Neural progenitor cell (in vitro differentiated cells): Measurements from ENCODE around the gene S1PR4. TPM values are rescaled to one million over a fixed set of nuclear protein-coding genes. Genes with fewer than 3 reads are reported as not detected.

Source experiments
- DNase-seq: peaks from one replicate; pipeline ENCODE4 v3.0.0-alpha.2; 2016; ENCODE audit warnings: low spot score
- H2AFZ ChIP-seq: fragments of 200-600 bp; sonication (generic); replicated peaks from 2 replicates; pipeline ENCODE4 v1.6.1; 2016; ENCODE audit warnings: antibody characterized with exemption
- H3F3A ChIP-seq: fragments of 200-600 bp; sonication (generic); 2 replicates; pipeline ENCODE4 v1.6.1; 2016; ENCODE audit warnings: antibody characterized with exemption, low read depth
- H3K27ac ChIP-seq: fragments of 200-600 bp; sonication (generic); 2 replicates; pipeline ENCODE4 v1.5.1; 2016; ENCODE audit warnings: mild to moderate bottlenecking
- H3K27me3 ChIP-seq: fragments of 200-600 bp; sonication (generic); 2 replicates; pipeline ENCODE4 v1.6.1; 2016; ENCODE audit warnings: mild to moderate bottlenecking, moderate library complexity
- H3K36me3 ChIP-seq: fragments of 200-600 bp; sonication (generic); 2 replicates; pipeline ENCODE4 v1.5.1; 2016
- H3K4me1 ChIP-seq: fragments of 200-600 bp; sonication (generic); 2 replicates; pipeline ENCODE4 v1.6.1; 2016; ENCODE audit warnings: mixed run types
- H3K4me2 ChIP-seq: fragments of 200-600 bp; sonication (generic); 2 replicates; pipeline ENCODE4 v1.6.1; 2016
- H3K4me3 ChIP-seq: fragments of 200-600 bp; sonication (generic); 2 replicates; pipeline ENCODE4 v1.5.1; 2016
- H3K79me2 ChIP-seq: fragments of 200-600 bp; sonication (generic); 2 replicates; pipeline ENCODE4 v1.6.1; 2016; ENCODE audit warnings: low read depth
- H3K9ac ChIP-seq: fragments of 200-600 bp; sonication (generic); 2 replicates; pipeline ENCODE4 v1.6.1; 2016
- H3K9me3 ChIP-seq: fragments of 200-600 bp; sonication (generic); 2 replicates; pipeline ENCODE4 v1.5.1; 2016; ENCODE audit warnings: low read depth
- H4K20me1 ChIP-seq: fragments of 200-600 bp; sonication (generic); 2 replicates; pipeline ENCODE4 v1.6.1; 2016; ENCODE audit warnings: low read depth
- H3K27ac Mint-ChIP-seq: 3 replicates; pipeline ENCODE4 v1.8.0; 2021; ENCODE audit warnings: mixed read lengths
- H3K27me3 Mint-ChIP-seq: 2 replicates; pipeline ENCODE4 v1.8.0; 2022; ENCODE audit warnings: low read depth, mild to moderate bottlenecking, inconsistent platforms, moderate library complexity, mixed read lengths; ENCODE audit not compliant: insufficient read depth
- H3K36me3 Mint-ChIP-seq: 3 replicates; pipeline ENCODE4 v1.8.0; 2021; ENCODE audit warnings: mixed read lengths
- H3K4me1 Mint-ChIP-seq: 3 replicates; pipeline ENCODE4 v1.8.0; 2021; ENCODE audit warnings: mixed read lengths
- H3K4me3 Mint-ChIP-seq: 3 replicates; pipeline ENCODE4 v1.8.0; 2021; ENCODE audit warnings: mild to moderate bottlenecking, moderate library complexity, mixed read lengths
- H3K9me3 Mint-ChIP-seq: 3 replicates; pipeline ENCODE4 v1.8.0; 2020; ENCODE audit warnings: mixed read lengths
- EZH2 ChIP-seq: fragments of 200-600 bp; sonication (generic); IDR thresholded peaks from 2 replicates; pipeline ENCODE4 v1.6.1; 2017; ENCODE audit warnings: antibody characterized with exemption, mild to moderate bottlenecking, moderate library complexity
- EZH2phosphoT487 ChIP-seq: fragments of 200-600 bp; sonication (generic); IDR thresholded peaks from 2 replicates; pipeline ENCODE4 v1.6.1; 2017; ENCODE audit warnings: antibody characterized with exemption
- total RNA-seq: library from RNA; depleted of rRNA; stranded (reverse); fragments of >200 nt; gene quantifications from 2 replicates; pipeline ENCODE4 v1.2.3, GENCODE V29; 2015; ENCODE audit warnings: low replicate concordance
- TF ChIP-seq, protein P1 (sequence below): fragments of 200-600 bp; sonication (generic); IDR thresholded peaks from 2 replicates; pipeline ENCODE4 v1.5.1; 2017; ENCODE audit warnings: antibody characterized with exemption, mild to moderate bottlenecking

The S1PR4 gene
- total RNA-seq, 1 donor from 2014 or later = not detected

DNA sequence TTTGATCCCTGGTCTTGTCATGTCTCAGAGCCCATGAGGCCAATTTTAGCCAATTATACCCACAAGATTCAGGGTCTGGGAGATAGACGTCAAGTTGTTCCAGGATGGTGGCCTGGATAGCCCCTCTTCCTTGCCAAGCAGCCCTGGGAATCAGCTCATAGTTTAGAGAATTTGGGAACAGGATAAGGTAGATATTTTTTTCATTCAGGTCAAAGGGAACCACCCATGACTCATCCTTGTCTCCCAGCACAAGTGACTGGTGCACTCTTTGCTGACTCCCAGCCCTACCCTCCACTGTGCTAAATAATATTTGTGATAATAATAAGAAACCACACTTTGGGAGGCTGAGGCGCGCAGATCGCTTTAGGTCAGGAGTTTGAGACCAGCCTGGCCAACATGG is 17.1 kb upstream of the S1PR4 start:
- H3F3A ChIP-seq = no peaks in the 10 kb centered on the region
- H4K20me1 ChIP-seq = no peaks in the 10 kb centered on the region
- H3K36me3 Mint-ChIP-seq = no peaks in the 10 kb centered on the region
- no peak overlapping the region for H3K4me2 ChIP-seq
- H3K27me3 ChIP-seq = peaks cover 15% of the 10 kb centered on the region
- H3K4me3 ChIP-seq = no peak overlapping the region
- H3K4me1 Mint-ChIP-seq = no peaks in the 10 kb centered on the region
- no peak overlapping the region for H3K27ac ChIP-seq
- no peak overlapping the region for H3K4me3 Mint-ChIP-seq
- H3K9me3 Mint-ChIP-seq = no peaks in the 10 kb centered on the region
- no peaks in the 10 kb centered on the region for H3K4me1 ChIP-seq
- H3K27ac Mint-ChIP-seq = no peak overlapping the region
- no peak overlapping the region for H3K9ac ChIP-seq
- no peaks in the 10 kb centered on the region for H3K9me3 ChIP-seq
- H2AFZ ChIP-seq = no peak overlapping the region
- TF ChIP-seq EZH2 (no peak), EZH2phosphoT487 (no peak)
- TF ChIP-seq, protein P1, sequence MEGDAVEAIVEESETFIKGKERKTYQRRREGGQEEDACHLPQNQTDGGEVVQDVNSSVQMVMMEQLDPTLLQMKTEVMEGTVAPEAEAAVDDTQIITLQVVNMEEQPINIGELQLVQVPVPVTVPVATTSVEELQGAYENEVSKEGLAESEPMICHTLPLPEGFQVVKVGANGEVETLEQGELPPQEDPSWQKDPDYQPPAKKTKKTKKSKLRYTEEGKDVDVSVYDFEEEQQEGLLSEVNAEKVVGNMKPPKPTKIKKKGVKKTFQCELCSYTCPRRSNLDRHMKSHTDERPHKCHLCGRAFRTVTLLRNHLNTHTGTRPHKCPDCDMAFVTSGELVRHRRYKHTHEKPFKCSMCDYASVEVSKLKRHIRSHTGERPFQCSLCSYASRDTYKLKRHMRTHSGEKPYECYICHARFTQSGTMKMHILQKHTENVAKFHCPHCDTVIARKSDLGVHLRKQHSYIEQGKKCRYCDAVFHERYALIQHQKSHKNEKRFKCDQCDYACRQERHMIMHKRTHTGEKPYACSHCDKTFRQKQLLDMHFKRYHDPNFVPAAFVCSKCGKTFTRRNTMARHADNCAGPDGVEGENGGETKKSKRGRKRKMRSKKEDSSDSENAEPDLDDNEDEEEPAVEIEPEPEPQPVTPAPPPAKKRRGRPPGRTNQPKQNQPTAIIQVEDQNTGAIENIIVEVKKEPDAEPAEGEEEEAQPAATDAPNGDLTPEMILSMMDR = no peak
- no peaks in the 10 kb centered on the region for H3K79me2 ChIP-seq
- no peaks in the 10 kb centered on the region for H3K36me3 ChIP-seq
- no peak for DNase-seq
- peaks cover 11% of the 10 kb centered on the region for H3K27me3 Mint-ChIP-seq

DNA sequence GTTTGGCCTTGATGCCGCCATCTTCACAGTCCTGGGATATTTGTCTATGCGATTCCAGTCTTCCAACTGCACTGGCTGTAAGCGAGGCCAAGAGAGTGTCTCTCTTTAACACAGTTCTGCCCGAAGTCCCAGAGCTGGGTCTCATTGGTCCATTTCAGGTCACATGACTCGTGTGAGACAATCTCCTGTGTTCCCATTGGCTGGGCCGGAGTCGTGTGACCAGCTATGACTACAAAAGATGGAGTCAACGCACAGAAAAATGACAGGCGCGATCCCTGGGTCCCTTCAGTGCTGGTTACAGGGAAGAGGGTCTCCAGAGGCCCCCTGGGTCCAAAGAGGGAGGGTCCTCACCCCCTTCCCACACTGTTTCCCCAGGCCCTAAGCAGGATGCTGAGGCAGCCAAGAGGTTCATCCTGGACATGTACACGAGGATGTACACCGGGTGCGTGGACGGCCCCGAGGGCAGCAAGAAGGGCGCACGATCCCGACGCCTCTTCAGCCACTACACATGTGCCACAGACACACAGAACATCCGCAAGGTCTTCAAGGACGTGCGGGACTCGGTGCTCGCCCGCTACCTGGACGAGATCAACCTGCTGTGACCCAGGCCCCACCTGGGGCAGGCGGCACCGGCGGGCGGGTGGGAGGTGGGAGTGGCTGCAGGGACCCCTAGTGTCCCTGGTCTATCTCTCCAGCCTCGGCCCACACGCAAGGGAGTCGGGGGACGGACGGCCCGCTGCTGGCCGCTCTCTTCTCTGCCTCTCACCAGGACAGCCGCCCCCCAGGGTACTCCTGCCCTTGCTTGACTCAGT is 15.9 kb upstream of the S1PR4 start:
- H3K27ac Mint-ChIP-seq = no peak overlapping the region
- H4K20me1 ChIP-seq = no peaks in the 10 kb centered on the region
- no peak overlapping the region for H3K4me3 Mint-ChIP-seq
- no peaks in the 10 kb centered on the region for H3K79me2 ChIP-seq
- no peaks in the 10 kb centered on the region for H3K4me1 Mint-ChIP-seq
- peaks cover 15% of the 10 kb centered on the region for H3K27me3 ChIP-seq
- no peaks in the 10 kb centered on the region for H3K9me3 ChIP-seq
- H3K27me3 Mint-ChIP-seq = peaks cover 13% of the 10 kb centered on the region
- H3F3A ChIP-seq = no peaks in the 10 kb centered on the region
- no peak overlapping the region for H3K4me3 ChIP-seq
- no peak overlapping the region for H3K9ac ChIP-seq
- no peak overlapping the region for H3K4me2 ChIP-seq
- no peaks in the 10 kb centered on the region for H3K9me3 Mint-ChIP-seq
- no peaks in the 10 kb centered on the region for H3K4me1 ChIP-seq
- H3K36me3 Mint-ChIP-seq = no peaks in the 10 kb centered on the region
- H3K36me3 ChIP-seq = no peaks in the 10 kb centered on the region
- no peak overlapping the region for H3K27ac ChIP-seq
- no peak overlapping the region for H2AFZ ChIP-seq
- TF ChIP-seq, protein P1 = no peak
- no peak for TF ChIP-seq EZH2phosphoT487
- TF ChIP-seq EZH2 = no peak
- DNase-seq = no peak

DNA sequence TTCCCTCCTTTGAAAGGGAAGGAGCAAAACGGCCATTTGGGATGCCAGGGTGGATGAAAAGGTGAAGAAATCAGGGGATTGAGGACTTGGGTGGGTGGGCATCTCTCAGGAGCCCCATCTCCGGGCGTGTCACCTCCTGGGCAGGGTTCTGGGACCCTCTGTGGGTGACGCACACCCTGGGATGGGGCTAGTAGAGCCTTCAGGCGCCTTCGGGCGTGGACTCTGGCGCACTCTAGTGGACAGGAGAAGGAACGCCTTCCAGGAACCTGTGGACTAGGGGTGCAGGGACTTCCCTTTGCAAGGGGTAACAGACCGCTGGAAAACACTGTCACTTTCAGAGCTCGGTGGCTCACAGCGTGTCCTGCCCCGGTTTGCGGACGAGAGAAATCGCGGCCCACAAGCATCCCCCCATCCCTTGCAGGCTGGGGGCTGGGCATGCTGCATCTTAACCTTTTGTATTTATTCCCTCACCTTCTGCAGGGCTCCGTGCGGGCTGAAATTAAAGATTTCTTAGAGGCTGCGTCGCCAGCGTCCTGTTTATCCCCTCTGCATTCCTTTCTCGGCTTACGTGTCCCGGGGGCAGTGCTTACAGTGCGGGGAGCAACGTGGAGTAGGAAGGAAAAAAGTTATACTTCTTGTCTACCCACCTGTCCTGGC is 15.2 kb upstream of the S1PR4 start:
- Histone ChIP-seq H3K36me3 (no peaks in the 10 kb centered on the region), H3K4me2 (peak overlapping the region; percentile 75), H3K9ac (no peak overlapping the region), H3K79me2 (no peaks in the 10 kb centered on the region), H4K20me1 (no peaks in the 10 kb centered on the region), H2AFZ (peak overlapping the region; percentile 97), H3K4me3 (peak overlapping the region; percentile 39), H3K27ac (no peak overlapping the region), H3K27me3 (peaks cover 15% of the 10 kb centered on the region), H3K4me1 (no peaks in the 10 kb centered on the region), H3K9me3 (no peaks in the 10 kb centered on the region), H3F3A (no peaks in the 10 kb centered on the region)
- Mint-ChIP-seq H3K4me1 (peaks cover 2% of the 10 kb centered on the region), H3K36me3 (no peaks in the 10 kb centered on the region), H3K4me3 (peak overlapping the region; percentile 43), H3K27ac (no peak overlapping the region), H3K9me3 (no peaks in the 10 kb centered on the region), H3K27me3 (peaks cover 12% of the 10 kb centered on the region)
- DNase-seq = peak; percentile 89
- TF ChIP-seq, protein P1 = peak; percentile 96
- no peak for TF ChIP-seq EZH2
